ENCODE data around the gene AADACL4.
A peak's percentile ranks its signal among the peaks of the same experiment; 100 is the strongest.

The AADACL4 gene

DNA sequence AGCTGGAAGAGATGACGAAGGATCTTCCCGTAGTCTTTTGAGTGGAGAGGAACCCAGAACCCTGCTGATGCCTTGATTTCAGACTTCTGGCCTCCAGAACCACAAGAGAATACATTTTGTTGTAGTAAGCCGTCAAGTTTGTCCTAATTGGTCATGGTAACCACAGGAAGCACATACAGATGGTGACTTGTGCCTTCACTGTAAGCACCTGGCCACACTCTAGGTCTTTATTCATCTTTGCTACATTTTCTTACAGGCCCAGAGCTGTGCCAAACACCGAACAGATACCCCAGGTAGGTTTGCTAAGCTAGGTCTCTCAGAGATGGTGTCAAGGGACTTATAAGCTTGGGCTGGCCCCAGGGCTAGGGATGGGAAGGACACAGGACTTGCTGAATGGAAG, 30.7 kb upstream of the AADACL4 start:
- DNase-seq, result no peak

DNA sequence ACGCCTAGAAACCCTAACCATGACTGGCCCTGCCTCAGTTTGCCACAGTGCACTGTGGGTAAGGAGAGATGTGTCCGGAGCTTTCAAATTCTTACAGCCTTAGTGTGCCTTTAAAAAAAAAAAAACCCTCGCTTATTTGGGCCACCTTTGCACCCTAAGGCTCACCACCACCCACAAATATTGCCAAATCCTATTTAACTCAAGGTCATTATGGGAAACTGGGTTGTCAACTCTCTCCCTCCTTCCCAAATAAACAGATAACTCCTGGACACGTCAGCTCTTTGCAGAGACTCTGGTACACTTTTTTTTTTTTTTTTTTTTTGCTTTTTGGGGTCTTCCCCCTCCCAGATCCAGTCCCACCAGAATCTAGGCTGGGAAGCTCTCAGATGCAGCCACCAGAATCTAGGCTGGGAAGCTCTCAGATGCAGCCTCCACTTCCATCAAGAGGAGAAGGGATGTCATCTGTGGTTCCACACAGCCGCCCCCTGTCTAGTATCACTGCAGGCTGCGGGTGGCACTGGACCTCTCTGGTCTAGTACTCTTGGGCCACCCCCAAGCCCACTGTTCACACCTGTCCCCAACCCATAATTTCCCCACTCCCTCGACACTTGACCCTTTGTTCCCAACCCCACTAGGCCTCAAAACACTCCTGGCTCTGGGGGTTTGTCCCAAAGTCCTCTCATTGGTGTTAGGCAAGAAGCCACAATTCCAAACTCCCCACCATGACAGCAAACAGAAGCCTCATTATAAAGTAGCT, 29.3 kb upstream of the AADACL4 start:
- no peak for DNase-seq

DNA sequence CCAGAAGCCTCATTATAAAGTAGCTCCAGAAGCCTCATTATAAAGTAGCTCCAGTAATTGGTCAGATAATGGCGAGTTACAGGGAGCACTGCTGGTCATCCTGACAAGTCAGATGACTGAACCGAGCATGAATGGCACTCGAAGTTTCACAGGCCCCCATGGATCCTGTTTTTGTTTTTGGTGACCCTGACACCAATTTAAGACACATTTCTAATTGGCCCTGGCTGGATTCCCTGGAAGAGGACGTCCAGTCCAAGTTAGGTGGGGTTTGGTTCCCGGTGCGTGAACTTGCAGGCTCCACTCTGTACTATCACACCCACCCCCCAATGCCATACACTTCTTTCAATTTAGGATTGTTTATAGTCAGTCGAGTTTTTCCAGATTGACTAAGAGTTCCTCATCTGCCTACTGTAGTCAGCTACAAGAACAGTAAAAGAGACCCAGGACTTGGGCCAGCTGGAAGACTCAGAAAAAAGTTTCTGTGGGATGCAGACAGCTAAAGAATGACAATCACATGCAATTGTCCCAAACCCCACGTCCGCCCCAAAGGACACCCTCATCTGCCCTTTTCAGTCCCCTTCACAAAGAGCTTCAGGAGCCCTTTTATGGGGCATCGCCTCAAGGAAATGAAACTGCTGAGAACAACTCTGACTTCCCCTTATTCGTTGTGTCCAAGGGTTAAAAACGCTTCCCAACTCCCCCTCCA, 28.6 kb upstream of the AADACL4 start:
- DNase-seq, result no peak

DNA sequence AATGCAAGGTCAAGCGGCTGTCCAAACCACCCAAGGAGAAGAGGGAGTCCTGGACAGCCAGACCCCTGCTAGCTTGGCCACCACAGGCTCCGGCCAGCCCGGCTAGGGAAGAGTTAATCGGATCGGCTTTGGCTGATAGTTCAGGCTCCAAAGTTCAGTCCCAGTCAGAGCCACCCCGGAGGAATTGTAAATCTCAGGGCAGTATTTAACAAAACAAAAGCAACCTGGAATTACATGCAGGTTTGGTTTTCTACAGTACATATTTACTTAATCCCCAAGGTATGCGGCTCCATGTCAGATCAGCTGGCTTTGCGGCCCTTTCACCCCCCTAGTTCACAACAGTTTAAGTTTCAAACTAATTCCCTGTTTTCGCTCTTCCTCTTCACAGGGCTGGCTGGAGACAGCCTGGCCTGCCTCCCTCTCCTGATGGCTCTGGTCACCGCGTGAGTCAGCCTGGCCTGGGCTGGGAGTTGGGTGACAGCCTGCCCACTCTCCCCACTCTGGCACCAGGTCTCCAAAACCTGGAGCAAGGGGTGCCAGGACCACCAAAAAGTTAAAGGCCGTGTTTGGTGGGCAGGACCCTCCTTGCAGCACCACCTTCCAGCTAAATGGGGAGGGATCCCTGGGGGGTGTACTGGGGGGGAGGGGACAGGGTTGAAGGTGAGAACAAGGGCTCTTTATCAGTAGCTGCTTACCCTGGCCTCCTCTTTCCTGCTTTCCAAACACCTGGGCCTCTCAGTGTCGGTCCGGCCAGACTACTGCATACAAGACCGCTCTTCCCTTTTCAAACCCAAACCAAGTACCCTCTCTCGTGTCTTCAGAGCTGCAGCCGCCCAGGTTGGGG, 27.8 kb upstream of the AADACL4 start:
- no peak for DNase-seq

DNA sequence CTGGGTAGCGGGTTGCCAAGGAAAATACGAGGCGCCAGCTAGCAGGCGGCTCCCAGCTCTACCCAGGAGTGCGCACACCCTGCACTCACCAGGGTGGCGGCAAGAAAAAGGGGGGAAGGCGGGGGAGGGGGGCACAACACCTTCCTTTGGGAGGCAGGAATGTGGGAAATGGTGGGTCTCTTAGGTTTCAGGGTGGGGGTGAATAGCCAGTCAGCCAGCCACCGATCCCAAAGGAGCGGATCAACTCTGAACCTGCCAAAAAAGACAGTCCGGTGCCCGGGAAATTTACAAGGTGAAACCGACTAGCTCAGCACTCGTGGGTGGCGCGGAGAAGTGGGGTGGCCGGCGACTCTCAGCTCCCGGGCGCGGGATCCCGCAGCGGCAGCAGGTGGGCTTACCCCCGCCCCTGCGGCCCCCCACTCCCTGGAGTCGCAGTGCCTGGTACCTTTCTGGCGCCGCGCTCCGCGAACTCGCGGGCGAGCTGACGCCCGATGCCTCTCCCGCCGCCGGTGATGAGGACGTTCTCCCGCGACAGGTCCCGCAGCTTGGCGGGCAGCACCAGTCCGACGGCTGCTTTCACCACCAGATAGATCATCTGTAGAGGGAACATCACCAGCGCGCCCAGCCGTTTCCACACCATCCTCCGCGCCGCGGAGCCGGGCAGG, 27.0 kb upstream of the AADACL4 start:
- DNase-seq, result peak in 2 of 5 donors; percentile 13 to 32

DNA sequence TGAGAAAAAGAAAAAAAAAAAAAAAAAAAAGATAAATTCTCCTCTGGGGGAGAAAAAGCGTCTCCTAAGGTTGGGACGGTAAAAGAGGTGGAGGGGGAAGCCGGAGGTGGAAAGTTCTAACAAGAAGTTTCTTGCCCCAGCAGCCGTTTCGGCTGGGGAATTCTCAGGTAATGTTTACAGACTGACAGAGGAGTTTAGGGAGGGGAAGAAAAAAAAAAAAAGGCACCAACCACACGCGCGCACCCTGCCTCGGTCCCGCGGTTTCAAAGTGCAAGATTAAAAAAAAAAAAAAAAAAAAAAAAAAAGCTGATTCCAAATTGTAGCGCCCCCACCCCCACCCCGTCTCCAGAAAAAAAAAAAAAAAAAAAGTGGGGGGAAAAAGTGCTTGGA, 26.4 kb upstream of the AADACL4 start:
- peak in 4 of 5 donors; percentile 41 to 56 (median 52) for DNase-seq

DNA sequence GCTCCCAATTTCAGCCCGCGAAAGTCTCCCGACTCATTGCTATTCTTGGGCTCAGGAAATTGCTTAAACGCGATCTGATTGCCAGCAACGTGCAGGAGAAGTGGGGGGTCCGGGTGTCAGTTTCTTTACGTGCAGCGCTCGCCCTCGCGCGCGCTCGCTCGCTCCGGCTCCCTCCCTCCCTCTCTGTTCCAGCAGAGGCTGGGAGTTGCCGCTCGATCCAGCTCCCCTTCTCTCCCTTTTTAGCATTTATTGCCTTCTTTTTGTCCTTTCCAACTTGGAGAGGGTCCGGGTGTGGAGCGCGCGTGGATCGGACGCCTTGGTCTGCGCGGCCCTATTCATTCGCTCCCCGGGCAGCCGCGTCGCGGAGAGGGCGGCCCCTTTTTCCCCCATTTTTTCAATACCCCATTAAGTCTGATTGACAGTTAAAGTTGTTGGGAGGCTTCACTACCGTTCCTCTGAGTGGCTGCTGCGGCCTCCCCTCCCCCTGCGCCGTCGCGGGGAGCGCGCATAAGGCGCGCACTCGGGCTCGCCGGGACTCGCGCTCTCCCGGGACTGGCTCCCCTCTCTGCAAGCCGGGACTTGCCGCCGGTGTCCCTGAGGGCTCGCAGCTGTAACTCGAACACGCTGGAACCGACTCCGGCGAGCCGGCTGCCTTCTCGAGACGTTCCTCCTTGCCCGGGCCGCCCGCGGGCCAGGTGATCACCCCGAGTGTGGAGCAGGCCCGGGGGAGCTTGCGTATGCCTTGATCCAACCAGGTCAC, 25.8 kb upstream of the AADACL4 start, which contains the start of gene DHRS3:
DHRS3 (minus strand) TSS at position 310 of the 760 bp plus-strand sequence. CDS start 862 bp downstream, outside the sequence.
- DNase-seq, result peak; percentile 39 to 68 (median 56)

DNA sequence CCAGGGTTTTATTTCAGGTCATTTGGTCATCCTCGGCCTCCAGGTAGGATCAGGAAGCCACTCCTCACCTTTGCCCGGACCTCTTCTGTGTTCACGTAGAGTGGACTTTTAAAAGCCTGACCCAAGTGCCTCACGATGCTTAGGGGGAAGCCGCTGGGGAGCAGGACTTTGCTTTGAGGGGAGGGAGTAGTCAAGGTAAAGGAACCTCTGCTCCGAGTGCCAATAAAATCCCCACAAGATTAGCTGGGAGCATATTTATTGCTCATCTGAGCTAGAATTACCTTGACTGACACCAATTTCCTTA, 25.3 kb upstream of the AADACL4 start:
- no peak for DNase-seq

DNA sequence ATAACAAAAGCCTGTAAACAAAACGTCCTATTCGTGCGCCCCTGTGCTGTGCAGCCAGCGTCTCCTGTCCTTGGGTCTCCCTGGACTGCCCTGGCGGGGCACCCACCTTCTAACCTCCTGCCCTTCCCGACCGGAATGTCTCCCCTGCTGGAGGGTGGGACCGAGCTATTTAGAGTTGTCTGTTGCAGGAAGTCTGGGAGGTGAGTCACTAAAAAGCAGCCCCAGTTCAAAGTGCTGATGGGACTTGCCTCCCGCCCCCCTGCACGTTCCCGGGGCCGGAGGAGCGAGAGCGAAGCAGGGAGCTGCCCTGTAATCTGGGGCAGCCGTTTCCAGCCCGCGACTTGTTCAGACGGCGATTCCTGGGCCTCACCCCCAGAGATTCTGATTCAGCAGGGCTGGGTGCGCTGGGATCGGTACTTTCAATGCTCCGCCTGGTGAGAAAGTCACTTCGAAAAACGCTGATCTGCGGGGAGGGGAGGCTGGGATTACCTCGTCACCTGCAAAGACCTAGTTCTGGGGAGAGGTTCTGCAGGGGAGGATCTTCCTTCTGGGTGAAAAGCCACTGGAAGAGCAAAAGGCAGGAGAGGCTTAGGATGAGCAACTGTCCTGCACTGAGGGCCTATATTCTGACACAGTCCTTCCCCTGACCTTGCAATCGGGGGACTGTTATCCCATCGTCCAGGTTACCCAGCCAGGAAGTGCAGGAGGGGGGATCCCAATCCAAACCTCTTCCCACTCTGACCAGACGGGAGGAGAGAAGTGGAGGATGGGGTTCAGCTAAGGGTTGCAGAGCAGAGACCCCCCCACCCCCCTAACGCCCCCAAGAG, 24.7 kb upstream of the AADACL4 start:
- DNase-seq, result peak; percentile 34 to 59 (median 50)

DNA sequence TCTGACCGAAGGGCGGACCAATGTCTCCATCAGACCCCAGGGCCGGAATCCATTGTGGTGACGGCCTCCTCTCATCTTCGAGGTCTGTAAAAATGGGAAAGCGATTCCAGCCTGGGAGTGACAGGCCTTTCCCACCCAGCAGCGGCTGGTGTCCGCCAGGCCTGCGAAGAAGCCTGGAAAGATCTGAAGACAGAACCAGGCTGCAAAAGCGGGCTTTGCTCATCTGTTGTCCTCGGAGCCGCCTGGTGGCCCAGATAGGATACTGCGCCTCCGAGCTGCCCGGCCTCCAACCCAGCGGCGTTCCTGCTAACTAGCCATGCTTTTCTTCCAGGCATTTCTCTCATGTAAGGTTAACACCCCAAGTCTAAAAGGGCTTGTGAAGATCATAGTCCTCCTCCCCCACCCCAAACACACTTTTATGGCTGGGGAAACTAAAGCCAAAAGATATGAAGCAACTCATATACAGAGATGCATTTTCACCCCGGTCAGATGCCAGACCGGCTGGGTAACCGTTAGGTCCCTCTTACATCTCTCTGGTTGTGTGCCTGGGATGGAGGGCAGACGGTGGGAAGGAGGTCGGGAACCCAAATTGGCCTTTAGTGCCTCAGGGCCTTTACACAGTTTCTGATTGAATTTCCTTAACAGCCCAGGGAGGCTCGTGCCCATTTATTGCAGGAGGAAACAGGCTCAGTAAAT, 23.9 kb upstream of the AADACL4 start:
- peak; percentile 48 to 71 (median 67) for DNase-seq

DNA sequence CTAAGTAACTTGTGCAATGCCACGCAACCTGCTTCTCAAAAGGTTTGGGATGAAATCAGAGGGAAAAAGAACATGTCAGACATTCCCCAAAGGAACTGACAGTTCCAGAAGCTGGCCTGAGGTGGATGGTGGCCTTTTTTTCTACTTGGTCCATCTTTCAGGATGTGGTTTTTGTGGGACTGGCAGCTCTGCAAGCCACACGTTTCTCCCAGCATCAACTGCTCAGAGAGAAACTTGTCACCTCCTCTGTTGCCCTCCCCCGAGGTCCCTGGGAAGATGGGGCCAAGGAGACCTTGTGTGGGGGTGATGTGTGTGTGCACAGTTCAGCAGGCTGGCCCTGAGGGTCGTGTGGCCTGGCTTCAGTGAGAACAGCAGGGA, 23.4 kb upstream of the AADACL4 start:
- DNase-seq, result peak in 1 of 5 donors; percentile 56

DNA sequence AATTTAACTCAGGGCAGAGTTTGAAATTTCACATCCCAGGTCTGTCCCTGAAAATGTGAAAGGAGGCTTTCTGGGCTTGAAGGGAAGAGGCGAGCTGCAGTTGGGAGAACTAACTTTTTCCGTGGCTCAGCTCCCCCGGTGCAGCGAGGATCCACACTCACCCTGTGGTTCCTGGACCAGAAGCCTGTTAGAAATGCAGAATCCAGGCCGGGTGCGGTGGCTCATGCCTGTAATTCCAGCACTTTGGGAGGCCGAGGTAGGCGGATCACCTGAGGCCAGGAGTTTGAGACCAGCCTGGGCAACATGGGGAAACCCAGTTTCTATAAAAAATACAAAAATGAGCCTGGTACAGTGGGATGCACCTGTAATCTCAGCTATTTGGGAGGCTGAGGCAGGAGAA, 23.0 kb upstream of the AADACL4 start:
- no peak for DNase-seq

DNA sequence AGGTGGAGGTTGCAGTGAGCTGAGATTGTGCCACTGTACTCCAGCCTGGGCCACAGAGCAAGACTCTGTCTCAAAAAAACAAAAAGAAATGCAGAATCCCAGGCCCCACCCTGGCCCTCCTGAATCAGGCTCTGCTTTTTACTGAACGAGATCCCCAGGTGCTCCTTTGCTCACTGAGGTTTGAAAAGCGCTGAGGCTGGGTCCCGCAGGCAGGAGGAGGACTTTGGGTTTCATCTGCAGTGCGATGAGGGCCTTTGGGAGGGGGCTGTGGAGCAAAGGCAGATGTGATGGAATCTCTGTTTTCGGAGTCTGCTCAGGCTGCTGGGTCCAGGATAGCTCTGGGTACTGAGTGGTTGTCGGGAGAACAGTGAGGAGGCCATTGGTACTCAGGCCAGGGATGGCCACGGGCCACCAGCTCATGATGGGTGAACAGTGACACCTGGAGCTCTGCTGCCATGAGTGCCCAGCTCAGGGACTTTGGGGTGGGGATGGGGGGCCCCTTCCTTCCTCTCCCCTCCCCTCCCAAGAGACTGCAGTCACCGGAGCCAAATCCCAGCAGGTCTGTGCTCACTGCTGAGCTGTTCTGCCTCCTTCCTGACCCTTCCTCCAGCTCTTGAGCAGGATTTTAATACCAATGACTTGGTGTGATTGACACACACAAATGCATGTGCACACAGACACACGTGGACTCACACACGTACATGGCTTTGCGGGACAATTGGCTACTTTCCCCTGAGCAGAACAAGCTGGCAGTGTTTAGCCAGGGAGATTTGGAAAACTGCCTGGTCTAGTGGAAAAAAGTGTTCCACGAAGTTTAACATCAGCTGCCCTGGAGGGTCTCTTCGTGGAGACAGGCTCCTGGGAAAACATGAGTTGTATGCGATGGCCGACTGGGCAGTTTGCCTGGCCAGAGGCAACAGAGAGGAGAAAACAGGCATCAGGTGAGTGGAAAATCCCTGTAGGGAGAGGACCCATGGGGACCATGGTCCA, 22.2 kb upstream of the AADACL4 start:
- DNase-seq, result no peak

DNA sequence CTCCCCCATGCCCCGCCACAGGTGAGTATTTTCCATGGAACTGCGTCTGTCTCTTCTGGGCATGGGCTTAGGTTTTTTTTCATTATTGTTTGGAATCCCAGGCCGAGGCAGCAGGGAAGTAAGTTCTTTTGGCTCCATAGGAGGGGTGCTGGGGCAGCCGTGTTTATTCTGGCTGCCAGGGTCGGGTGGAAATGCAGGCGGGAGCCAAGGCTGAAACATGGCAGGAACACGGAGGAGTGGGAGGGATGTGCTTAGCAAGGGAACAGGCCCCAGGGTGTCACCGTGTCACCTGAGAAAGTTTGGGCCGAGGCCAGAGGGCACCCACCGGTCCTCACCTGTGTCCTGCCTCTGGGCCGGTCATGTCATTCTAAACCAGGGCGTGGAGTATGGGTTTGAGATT, 21.4 kb upstream of the AADACL4 start:
- no peak for DNase-seq

DNA sequence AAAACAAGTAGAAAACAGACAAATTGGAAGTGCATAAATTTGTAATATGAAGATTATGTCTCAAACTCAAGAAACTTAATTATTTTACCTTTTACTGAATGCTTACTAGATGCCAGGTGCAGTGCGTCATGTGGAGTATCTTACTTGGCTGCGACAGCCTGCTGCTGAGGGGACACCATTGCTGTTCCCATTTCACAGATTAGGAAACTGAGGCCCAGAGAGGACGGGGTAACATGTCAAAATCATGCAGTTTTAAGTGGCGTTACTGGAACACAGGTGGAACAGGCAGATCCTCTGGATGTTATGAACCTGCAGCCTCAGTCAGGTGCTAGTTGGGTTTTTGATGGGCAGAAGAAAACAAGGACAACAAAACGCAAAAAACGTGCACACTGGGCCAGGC, 18.6 kb upstream of the AADACL4 start:
- no peak for DNase-seq

DNA sequence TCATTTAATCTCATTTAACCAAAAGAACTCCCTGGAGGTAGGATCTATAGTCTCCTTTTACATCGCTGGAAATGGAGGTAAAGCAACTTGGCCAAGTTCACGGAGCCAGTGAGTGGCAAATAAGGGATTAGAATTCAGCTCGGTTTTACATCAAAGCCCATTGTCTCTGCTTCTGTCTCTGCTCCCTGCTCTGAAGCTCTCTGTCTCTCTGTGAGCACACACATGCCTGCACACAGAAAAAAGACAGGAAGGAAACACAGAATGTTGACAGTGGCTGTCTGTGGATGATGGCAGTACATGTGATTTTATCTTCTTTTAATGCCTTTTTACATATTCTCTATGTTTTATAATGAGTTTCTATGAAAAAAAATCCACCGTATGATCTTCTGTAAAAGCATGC, 17.0 kb upstream of the AADACL4 start:
- DNase-seq, result no peak

DNA sequence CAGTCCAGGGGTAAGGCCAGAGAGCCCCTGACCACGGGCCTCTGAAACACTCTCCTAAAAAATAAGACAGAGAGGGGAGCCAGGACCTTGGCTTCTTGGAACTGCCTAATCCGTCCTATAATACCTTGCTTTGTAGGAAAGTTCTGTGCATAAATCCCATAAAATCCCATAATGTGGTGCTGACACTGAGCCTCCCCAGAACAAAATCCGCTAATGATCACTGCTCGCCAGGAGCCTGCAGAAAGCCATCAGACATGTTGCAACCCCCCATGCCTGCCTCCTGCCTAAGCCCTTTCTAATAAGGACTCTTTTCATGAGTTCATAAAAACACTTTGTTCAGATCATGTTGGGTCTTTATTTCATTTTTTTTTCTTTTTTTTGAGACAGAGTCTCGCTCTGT, 16.6 kb upstream of the AADACL4 start:
- DNase-seq, result no peak

DNA sequence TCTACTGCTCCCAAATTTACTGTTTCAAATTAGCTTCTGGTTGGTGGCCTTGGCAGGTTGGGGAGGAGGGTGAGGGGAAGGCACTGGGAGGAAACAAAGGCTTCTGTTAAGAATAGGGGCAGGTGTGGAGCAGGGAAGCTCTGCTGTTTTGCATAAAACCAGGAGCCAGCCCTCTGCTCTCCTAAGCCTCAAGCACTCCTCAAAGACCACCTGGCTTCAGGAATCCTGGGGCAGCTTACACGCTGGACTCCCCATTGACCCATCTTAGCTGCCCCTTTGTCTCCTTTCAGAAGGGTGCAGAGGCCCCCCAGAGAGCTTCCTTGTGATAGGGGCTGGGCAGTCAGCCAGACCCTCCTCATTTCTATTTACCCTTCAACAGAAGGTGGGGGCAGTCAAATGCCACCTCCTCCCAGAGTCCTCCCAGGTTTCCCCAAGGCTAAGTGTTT, 14.4 kb upstream of the AADACL4 start:
- DNase-seq, result no peak

All from T-helper 1 cell (primary cell).